Astrocyte (in vitro differentiated cells and primary cell): Measurements from ENCODE around the gene ABCB8.

Experiments
- CTCF ChIP-seq: IDR thresholded peaks from 2 replicates; pipeline ENCODE4 v1.5.1; 2011; ENCODE audit warnings: low read depth, mild to moderate bottlenecking, inconsistent platforms, low read length, moderate library complexity; ENCODE audit not compliant: insufficient read depth
- EZH2 ChIP-seq: IDR thresholded peaks from 2 replicates; pipeline ENCODE4 v1.6.1; 2012; ENCODE audit warnings: mild to moderate bottlenecking, low read length, inconsistent platforms; ENCODE audit not compliant: insufficient read depth

DNA sequence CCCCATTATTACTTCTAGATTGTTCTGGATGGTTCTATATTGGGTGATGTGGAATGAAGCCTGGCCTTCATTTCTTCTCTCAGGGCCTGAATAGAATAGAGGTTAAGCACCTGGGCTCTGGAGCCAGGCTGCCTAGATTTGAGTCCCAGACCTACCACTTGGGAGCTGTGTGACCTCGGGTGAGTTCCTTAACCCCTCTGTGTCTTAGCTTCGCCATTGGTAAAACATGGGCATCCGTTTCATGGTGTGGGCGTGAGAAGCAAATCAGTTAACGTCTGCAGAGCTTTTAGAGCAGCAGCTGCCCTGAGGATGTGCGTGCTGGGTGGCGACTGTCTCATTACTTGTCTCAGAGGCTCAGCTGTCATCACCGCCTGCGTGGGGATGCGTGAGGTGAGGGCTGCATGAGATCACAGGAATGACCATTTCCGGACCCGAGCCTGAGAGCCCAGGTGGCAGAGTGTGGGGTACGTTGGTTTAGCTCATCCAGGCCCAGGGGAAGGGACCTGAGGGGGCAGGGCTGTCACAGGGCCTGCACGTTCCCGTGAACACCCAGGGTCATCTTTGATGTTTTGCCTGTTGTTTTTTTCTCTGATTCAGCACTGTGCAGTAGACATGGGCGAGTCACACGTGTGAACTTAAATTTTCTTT lies 67.7 kb downstream of the ABCB8 start:
- TF ChIP-seq CTCF: no peak
- TF ChIP-seq EZH2: no peak
